22Rv1 (cell line): Measurements from ENCODE around the gene ZG16.

Experiments
- CTCF ChIP-seq: fragments of 450-650 bp; IDR thresholded peaks from 2 replicates; pipeline ENCODE4 v1.5.1; 2017; ENCODE audit warnings: mild to moderate bottlenecking
- ZFX ChIP-seq: fragments of 450-650 bp; IDR thresholded peaks from 2 replicates; pipeline ENCODE4 v1.6.1; 2017; ENCODE audit warnings: antibody characterized with exemption, borderline replicate concordance

- TF ChIP-seq CTCF (no peak), ZFX (no peak)
Observed at GRCh38 chr16:29745853-29746345, 32.2 kb upstream of the ZG16 start, which contains the start of gene C16orf54.
